Measurements from ENCODE around the gene C16orf87.

C16orf87 gene

GRCh38 chr16:46757339-46758050 lies 73.5 kb downstream of the C16orf87 start:
- H3K4me3 ChIP-seq (ENCODE audit: low read length), result no peak overlapping the region
- H3F3A ChIP-seq (ENCODE audit: control insufficient read depth, insufficient read depth), result no peaks in the 10 kb centered on the region
- no peaks in the 10 kb centered on the region for H3K9me3 ChIP-seq (ENCODE audit: control insufficient read depth, insufficient read depth, low read length)
- H4K20me1 ChIP-seq (ENCODE audit: control insufficient read depth, insufficient read depth, low read depth, low read length), result no peaks in the 10 kb centered on the region
- H3K4me1 ChIP-seq (ENCODE audit: control insufficient read depth, low read length), result peaks cover 24% of the 10 kb centered on the region
- no peaks in the 10 kb centered on the region for H3K36me3 ChIP-seq (ENCODE audit: control insufficient read depth, low read length)
- H3K9me2 ChIP-seq (replicated peaks; ENCODE audit: control insufficient read depth, low read length), result no peaks in the 10 kb centered on the region
- TF ChIP-seq EZH2phosphoT487 (IDR thresholded peaks at IDR 0.05; ENCODE audit: borderline replicate concordance, low read length) (no peak), CTCF (IDR thresholded peaks at IDR 0.05; ENCODE audit: low read depth, low read length, poor library complexity, severe bottlenecking) (no peak)
- no peak overlapping the region for H3K4me2 ChIP-seq (ENCODE audit: low read length)
- no peaks in the 10 kb centered on the region for H3K27me3 ChIP-seq (ENCODE audit: control insufficient read depth, low read length)
- H3K79me2 ChIP-seq (ENCODE audit: control insufficient read depth, low read length), result no peaks in the 10 kb centered on the region
- no peak overlapping the region for H3K27ac ChIP-seq (ENCODE audit: low read depth, low read length)

- peaks cover 24% of the 10 kb centered on the region for H3K4me1 ChIP-seq (ENCODE audit: control insufficient read depth, low read length)
- H3K79me2 ChIP-seq (ENCODE audit: control insufficient read depth, low read length), result no peaks in the 10 kb centered on the region
- H3F3A ChIP-seq (ENCODE audit: control insufficient read depth, insufficient read depth), result no peaks in the 10 kb centered on the region
- H3K4me3 ChIP-seq (ENCODE audit: low read length), result no peak overlapping the region
- no peaks in the 10 kb centered on the region for H4K20me1 ChIP-seq (ENCODE audit: control insufficient read depth, insufficient read depth, low read depth, low read length)
- H3K9me2 ChIP-seq (replicated peaks; ENCODE audit: control insufficient read depth, low read length), result no peaks in the 10 kb centered on the region
- H3K9me3 ChIP-seq (ENCODE audit: control insufficient read depth, insufficient read depth, low read length), result no peaks in the 10 kb centered on the region
- no peak overlapping the region for H3K4me2 ChIP-seq (ENCODE audit: low read length)
- TF ChIP-seq EZH2phosphoT487 (IDR thresholded peaks at IDR 0.05; ENCODE audit: borderline replicate concordance, low read length) (no peak), CTCF (IDR thresholded peaks at IDR 0.05; ENCODE audit: low read depth, low read length, poor library complexity, severe bottlenecking) (no peak)
- H3K27me3 ChIP-seq (ENCODE audit: control insufficient read depth, low read length), result no peaks in the 10 kb centered on the region
- H3K27ac ChIP-seq (ENCODE audit: low read depth, low read length), result no peak overlapping the region
- no peaks in the 10 kb centered on the region for H3K36me3 ChIP-seq (ENCODE audit: control insufficient read depth, low read length)
These were observed 74.2 kb downstream of the C16orf87 start for GRCh38 chr16:46756772-46757171.

GRCh38 chr16:46753015-46753414 lies 78.0 kb downstream of the C16orf87 start:
- Histone ChIP-seq H3K9me2 (replicated peaks; ENCODE audit: control insufficient read depth, low read length) (no peaks in the 10 kb centered on the region), H4K20me1 (ENCODE audit: control insufficient read depth, insufficient read depth, low read depth, low read length) (no peaks in the 10 kb centered on the region), H3K4me1 (ENCODE audit: control insufficient read depth, low read length) (peaks cover 42% of the 10 kb centered on the region), H3K4me2 (ENCODE audit: low read length) (no peak overlapping the region), H3K79me2 (ENCODE audit: control insufficient read depth, low read length) (no peaks in the 10 kb centered on the region), H3K27me3 (ENCODE audit: control insufficient read depth, low read length) (no peaks in the 10 kb centered on the region), H3K27ac (ENCODE audit: low read depth, low read length) (no peak overlapping the region), H3K36me3 (ENCODE audit: control insufficient read depth, low read length) (no peaks in the 10 kb centered on the region), H3K9me3 (ENCODE audit: control insufficient read depth, insufficient read depth, low read length) (no peaks in the 10 kb centered on the region), H3K4me3 (ENCODE audit: low read length) (no peak overlapping the region), H3F3A (ENCODE audit: control insufficient read depth, insufficient read depth) (no peaks in the 10 kb centered on the region)
- TF ChIP-seq CTCF (IDR thresholded peaks at IDR 0.05; ENCODE audit: low read depth, low read length, poor library complexity, severe bottlenecking) (no peak), EZH2phosphoT487 (IDR thresholded peaks at IDR 0.05; ENCODE audit: borderline replicate concordance, low read length) (no peak)

All from DOHH2 (cell line).